ENCODE measurements around the gene TARM1.
"Not testable (repeated sequence)": the region's sequence is repeated elsewhere in the genome, so short reads cannot be mapped to it uniquely, and the experiment has no call there.

Gene TARM1

DNA sequence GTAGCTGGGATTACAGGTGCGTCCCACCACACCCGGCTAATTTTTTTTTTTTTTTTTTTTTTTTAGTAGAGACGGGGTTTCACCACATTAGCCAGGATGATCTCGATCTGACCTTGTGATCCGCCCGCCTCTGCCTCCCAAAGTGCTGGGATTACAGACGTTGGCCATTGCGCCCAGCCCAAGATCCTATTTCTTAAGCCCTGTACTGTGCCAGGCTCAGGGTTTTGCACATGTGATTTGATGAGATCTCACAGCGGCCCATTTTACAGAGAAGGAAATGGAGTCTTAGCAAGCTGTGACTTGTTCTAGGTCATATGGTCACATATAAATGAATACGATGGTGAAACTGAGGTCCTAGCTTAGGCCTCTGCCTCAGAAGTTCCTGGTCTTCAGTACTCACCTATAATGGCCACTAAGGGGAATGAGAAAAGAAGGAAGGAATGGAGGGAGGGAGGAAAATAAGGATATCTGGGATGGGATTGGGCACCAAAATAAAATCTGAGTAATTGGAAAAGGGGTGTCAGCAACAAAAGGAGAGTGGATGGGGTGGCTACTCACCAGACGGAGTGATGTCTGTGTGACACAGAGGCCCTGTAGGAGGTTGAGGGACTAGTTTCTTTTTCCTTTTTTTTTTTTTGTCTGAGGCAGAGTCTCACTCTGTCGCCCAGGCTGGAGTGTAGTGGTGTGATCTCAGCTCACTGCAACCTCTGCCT, 18.2 kb upstream of the TARM1 start:
- DNase-seq, result no peak

DNA sequence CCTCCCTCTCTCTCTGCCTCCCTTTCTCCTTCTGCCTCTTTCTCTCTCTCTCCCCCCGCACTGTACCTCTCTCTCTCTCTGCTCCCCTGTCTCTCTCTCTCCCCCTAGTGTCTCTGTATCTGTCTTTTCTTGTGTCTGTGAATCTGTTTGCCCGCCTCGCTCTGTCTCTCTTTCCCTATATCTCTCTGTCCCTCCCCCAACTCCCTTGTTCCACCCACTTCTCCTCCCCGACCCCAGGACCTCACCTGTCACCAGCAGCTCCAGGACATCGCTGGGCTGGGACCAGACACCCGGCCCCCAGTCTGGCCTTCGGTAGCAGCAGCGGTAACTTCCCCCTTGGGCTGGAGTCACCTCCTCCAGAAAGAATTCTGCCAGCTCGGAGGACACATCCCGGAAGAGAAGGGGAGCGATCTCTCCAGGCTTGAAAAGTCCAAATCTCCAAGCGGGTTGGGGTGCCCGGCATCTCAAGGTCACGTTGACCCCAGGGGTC, 15.5 kb upstream of the TARM1 start:
- no peak for DNase-seq

DNA sequence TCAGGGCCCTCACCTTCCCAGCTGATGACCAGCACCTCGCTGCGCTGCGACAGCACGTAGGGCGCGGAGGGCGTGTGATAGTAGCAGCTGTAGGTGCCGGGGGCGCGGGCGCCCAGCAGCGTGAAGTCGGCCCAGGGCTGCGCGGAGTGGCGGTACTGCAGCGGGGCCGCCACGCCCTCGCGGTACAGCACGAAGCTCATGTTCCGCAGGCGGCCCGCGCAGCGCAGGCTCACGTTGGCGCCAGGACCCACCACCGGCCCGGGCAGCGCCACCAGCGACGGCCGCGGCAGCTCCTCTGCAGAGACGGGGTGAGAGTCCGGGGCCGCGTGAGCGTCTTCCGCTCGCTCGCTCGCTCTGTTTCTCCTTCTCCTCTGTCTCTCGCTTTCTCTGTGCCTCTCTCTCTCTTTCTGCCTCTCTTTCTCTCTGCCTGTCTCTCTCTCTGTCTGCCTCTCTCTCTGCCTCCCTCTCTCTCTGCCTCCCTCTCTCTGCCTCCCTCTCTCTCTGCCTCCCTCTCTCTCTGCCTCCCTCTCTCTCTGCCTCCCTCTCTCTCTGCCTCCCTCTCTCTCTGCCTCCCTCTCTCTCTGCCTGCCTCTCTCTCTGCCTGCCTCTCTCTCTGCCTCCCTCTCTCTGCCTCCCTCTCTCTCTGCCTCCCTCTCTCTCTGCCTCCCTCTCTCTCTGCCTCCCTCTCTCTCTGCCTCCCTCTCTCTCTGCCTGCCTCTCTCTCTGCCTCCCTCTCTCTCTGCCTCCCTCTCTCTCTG, 14.9 kb upstream of the TARM1 start:
- not testable (repeated sequence) for DNase-seq

DNA sequence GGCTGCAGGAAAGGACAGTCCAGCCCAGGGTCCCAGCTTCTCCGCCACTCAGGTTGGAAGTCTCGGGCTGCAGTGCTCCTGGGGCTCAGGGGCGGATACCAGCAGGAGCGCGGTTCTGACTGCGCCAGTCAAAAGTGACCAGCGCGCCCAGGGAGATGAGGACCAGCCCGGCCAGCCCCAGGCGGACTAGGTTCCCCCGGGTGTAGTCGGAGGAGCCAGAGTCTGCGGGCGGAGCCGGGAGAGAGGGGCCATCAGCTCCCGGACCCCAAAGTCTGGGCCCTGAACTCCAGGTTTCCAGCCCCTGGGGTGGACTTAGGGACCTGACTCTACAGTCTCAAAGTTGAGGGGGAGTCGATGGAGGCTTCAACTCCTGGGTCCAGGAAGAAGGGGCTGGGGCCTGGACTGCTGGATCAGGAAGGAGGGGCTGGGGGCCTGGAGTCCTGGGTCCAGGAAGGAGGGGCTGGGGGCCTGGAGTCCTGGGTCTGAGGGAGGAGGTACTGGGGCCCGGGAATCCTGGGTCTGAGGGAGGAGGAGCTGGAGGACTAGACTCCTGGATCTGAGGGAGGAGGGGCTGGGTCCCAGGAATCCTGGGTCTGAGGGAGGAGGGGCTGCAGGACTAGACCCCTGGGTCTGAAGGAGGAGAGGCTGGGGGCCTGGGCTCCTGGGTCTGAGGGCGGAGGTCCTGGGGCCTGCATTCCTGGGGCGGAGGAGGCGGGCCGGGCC, 14.1 kb upstream of the TARM1 start:
- DNase-seq, result no peak

DNA sequence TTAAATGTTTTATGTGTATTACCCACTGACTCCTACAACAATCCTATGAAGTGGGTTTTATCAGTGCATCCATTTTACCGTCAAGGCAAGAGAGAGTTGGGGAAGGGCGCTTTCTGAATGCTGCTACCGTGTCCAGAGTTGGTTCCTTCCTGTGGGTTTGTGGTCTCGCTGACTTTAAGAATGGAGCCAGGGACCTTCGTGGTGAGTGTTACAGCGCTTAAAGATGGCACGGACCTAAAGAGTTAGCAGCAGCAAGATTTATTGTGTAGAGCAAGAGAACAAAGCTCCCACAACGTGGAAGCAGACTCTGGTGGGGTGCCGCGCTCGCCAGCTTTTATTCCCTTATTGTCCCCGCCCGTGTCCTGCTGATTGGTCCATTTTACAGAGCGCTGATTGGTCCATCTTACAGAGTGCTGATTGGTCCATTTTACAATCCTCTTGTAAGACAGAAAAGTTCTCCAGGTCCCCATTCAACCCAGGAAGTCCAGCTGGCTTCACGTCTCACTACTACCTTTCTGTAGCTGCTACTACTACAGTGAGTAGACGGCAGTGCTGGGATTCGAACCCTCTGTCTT, 13.3 kb upstream of the TARM1 start:
- no peak for DNase-seq

DNA sequence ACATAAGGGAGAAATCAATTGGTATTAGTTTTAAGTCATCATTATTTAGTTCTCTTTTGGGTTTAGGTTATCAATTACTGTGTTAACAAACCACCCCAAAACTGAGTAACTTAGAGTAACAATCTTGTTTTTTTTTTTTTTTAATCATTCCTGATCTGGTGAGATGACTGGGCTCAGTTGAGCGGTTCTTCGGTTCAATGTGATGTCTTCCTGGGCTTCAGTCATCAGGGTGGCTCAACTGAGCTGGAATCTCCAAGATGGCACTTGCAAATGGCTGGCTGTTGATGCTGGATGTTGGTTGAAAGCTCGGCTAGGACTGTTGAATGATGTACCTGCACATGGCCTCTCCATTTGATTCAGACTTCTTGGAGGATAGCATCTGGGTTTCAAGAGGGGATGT, 3.2 kb upstream of the TARM1 start:
- no peak for DNase-seq

DNA sequence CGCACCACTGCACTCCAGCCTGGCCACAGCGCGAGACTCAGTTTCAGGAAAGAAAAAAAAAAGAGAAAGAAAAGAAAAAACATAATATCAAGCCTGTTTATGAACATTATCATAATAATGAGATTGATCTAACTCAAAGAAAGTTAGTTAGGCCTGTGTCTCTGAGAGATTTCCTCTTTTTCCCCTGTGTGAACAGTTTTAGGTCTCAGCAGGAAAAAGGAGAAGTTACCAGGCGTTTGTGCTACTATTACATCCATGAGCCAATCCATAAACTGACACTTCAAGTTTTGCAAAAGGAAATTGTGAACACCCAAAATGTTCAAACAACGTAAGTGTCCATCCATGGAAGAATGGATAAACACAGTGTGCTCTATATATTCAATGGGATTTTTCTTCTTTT, 3.8 kb downstream of the TARM1 start:
- DNase-seq, result no peak

DNA sequence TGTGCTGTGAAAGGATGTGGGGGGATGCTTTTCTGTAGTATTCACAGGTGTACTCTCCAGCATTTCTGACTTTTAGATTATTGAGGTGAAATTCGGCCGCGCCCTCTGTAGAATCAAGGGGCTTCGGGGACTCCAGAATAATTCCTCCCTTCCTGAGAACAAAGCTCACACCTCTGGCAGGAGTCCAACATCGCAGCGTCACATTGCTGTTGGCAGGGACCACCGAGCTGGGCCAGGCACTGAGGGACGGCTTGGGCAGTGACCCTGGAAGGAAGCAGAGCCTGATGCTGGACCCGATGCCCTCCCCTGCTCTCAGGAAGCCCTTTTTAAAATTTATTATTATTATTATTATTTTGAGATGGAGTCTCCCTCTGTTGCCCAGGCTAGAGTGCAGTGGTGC, 6.3 kb downstream of the TARM1 start:
- no peak for DNase-seq

DNA sequence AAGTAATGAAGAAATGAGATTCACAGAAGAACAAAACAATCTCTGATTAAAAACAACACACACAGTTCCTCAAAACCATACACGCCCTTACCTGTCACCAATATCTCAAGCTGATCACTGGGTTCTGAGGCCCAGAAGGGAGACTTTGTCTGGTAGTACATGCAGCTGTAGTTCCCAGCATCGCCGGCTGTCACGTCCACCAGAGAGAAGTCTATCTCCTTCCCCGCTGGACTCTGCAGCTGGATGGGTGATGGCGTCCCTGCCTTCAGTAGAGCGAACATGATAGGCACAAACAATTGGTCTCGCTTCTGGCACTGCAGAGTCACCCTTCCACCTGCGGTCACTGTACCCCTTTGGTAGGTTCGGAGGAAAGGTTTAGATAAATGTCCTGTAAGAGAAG, 7.3 kb downstream of the TARM1 start:
- DNase-seq, result no peak

DNA sequence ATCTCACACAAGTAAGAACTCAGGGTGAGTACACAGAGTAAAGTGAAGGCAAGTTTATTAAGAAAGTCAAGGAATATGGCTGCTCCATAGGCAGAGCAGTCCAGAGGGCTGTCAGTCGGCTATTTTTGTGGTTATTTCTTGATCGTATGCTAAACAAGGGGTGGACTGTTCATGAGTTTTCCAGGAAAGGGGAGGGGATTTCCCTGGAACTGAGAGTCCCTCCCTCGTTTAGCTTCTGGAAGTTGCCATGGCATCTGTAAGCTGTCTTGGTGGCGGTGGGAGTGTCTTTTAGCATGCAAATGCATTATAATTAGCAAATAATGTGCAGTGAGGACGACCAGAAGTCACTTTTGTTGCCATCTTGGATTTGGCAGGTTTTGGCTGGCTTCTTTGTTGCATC, 11.7 kb downstream of the TARM1 start:
- DNase-seq, result no peak

DNA sequence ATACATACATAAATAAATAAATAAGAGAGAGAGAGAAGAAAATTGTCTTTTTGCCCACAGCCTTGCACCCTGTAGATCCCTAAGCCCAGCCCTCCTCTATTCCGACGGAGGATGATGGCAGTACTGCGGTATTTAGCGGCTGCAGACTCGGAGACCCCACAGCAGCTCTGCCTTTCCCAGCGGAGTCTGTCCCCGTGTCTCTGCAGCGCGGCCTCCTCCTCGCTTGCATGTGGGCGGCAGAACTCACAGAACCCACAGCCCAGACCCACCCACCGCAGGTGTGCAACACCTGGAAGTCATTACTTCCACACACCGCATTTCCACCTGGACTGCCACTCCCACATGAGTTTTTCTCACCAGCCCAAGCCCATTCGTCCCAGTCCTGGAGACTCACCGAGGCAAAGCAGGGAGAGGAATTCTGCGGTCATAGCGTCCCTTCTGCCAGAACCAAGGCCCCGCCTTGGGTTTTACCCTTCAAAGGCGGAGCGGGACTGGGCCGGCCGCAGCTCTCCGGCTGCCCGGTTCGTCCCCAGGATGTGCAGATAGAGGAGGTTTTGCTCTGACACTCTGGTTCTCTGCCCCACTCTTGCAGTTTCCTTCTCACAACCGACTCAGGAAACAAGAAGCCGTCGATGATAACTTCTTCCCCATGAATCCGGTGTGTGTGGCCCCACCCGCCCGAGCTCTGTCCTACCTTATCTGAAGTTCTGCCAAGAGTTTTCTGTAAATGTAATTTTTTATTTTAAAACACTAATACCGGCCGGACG, 17.6 kb downstream of the TARM1 start, which contains the start of gene VSTM1:
Gene VSTM1, minus strand, starts transcription at position 548 of the 767 bp plus-strand sequence. Its CDS starts 120 bp downstream, at position 428.
- no peak for DNase-seq

DNA sequence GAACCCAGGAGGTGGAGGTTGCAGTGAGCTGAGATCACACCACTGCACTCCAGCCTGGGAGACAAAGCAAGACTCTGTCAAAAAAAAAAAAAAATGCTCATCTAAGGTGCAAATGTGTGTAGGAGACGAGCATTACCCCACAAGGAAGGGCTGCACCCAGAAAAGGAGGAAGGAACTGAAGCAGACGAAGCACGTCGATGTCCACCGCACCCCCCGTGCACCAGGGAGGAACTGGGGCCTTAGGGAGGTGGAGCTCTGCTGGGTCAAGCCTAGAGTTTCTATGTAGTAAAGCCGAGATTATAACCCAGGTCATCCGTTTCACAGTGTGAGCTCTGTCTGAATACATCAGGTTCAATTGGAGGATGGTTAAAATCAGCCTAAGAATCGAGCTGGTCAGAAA, 18.5 kb downstream of the TARM1 start:
- DNase-seq, result no peak

DNA sequence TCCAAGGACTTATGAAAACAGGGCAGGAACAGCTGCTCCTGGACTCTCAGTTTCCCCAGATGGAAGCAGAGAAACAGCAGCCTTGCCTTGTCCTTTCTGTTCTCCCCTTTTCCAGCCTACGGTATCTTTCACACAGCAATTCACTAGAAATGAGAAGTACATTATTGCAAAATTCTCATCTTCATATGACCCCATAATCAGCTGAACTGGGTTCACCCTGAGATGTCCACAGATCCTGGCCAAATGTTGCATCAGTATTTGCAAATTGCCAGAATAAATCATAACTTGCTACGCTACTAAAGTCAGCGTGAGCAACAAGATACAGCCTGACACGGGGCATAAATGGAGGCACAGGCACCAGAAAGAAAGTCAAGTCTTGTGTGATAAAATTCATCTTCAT, 33.5 kb downstream of the TARM1 start:
- DNase-seq, result no peak

DNA sequence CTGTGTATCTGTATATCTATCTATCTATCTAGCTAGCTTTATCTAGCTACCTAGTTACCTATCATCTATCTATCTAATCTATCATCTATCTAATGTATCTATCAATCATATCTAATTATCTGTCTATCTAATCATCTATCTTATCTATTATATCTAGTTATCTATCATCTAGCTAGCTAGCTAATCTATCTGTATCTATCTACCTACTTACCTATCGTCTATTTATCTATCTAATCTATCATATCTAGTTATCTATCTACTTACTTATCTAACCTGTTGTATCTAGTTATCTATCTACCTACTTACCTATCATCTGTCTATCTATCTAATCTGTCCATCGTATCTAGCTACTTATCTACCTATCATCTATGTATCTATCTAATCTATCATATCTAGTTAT, 35.4 kb downstream of the TARM1 start:
- DNase-seq, result no peak

DNA sequence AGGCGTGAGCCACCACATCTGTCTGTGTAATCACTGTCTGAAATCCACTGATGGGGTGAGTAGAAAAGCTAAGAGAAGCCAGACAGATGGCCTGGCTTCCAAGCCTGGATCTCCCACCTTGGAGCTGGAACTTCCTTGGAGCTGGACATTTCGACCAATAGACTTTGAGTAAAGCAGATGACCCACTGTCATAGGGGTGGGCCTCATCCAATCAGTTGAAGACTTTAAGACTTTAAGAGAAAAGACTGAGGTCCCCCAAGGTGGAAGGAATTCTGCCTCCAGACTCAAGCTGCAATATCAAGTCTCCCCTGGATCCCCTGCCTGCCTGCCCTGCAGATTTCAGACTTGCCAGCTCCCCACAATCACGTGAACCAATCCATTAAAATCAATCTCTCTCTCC, 38.2 kb downstream of the TARM1 start:
- no peak for DNase-seq

DNA sequence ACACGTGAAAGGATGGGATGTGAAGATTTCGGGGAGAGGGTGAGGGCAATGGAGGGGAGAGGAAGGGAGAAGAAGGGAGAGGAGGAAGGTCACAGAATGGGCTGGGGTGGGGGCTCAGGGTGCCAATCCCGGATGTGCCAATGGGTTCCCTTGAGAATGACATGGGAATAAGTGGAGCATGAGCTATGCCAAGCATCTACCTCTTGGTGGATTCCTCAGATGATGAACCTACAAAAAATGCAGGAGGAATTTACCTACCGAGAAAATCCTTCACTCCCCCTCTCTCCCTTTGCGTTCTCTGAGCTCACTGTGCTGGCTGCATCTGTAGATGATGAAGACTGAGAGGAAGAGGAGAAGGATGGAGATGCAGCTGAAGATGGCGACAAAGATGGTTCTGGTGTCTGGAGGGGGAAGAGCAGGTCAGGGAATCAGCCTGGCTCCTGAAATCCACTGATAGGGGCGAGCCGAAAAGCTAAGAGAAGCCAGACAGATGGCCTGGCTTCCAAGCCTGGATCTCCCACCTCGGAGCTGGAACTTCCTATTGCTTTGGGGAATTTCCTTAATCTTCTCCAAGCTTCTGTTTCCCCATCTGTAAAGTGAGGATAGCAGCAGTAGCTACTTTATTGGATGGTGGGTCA, 39.1 kb downstream of the TARM1 start:
- no peak for DNase-seq

DNA sequence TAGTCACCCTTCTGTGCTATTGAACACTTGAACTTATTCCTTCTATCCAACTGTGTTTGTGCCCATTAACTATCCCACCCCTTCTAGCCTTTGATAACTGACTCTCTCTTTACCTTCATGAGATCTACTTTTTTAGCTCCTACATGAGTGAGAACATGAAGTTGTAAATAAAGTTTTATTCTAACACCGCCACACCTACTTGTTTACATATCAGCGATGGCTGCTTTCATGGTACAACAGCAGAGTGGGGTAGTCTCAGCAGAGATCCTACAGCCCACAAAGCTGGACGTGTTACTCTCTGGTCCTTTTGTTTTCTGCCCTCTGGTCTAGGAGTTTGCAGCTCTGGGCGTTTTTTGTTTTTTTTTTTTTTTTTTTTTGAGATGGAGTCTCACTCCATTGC, 41.2 kb downstream of the TARM1 start:
- DNase-seq, result no peak

DNA sequence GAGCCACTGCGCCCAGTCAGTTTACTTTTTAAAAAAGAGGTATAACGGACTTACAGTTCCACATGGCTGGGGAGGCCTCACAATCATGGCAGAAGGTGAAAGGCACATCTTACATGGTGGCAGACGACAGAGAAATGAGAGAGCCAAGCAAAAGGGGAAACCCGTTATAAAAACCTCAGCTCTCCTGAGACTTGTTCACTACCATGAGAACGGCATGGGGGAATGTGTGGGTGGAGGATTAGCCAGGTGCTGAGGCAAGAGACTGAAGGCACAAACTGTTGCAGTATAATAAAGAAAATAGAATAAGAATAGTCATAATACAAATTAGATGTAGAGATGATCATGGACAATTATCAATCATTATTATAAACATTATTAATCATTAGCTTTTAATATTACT, 44.6 kb downstream of the TARM1 start:
- not testable (repeated sequence) for DNase-seq

DNA sequence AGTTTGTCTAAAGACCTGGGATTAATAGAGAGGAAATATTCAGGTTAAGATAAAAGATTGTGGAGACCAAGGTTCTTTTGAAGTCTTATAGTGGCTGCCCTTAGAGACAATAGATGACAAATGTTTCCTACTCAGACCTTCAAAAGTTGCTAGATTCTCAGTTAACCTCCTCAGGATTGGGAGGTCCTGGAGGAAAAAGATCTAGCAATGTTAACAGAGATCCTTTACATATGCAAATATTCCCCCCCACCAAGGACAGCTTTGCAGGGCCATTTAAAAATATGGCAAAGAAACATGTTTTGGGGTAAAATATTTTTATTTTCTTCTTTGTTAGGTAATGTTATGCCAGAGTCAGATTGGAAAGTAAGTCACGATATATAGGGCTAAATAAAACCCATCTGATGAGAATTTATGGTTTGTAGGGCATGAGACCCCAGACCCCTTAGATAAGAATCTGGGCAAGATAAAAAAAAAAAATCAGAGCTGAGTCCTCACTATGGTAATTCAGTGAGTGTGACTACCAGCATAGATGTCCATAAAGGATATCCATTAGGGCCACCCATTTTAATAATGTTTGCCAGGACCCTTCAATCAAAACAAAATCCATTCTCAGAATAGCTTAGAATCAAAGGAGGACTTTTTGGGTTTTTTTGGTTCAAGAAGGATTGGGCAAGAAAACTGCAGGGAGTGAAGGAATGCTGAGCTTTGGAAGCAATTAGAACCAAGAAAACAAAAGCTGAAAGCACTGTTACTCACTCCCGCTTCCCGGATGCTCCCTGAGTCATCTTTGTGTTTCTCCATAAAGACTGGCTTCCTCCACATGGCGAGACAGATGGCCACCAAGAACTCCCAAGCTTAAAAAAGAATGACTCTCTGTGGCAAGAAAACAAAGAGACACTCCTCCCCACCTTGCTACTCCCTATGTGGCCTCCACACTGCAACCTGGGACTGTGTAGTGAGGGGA, 45.7 kb downstream of the TARM1 start:
- DNase-seq, result no peak

DNA sequence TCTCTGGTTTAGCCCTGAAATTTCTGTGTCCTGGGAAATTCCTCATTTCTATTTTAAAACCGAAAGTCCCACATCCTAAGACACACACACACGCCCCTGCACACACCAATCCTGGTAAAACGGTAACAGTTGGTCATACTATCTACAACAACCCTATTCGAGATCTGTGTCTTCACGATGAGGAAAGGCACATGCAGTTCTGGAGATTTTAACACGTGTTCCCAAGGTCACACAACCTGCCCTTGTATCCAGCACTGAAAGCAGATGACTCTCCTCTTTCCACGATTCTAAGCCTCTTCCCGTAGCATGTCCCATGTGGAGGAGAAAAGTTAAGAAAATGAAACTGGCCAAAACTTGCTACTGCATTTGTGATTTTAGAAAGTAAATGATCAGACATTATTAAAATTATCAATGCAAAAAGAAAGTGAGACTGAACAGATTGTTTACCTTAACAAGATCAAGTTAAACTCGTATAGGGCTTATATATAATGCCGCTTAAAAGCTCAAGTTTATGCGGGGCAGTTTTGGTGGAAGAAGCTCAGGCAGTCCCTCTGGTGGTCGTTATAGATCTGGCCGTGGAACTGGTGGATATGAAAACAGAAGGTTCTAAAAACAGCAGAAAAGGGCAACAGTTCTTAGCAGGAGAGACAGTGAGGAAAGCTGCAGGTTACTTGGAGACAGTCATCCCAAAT, 50.1 kb downstream of the TARM1 start:
- no peak for DNase-seq
